ENCODE results near the gene RBSN. TPM values are rescaled to one million over a fixed set of nuclear protein-coding genes. Genes with fewer than 3 reads are reported as not detected.

RBSN gene
- total and polyA plus RNA-seq, 7 donors = 7.2 to 41.3 (median 29.1) TPM

- DNase-seq = no peak
- H3K4me1 ChIP-seq = peaks cover 0 to 49% (median 30%) of the 10 kb centered on the region in 4 donors
- intact Hi-C loops (cut with DNase I) = loop anchor here (1.0 to 10.0 kb wide), 3 partner anchors 151 to 445 kb away; partner anchors contain the start of genes CCDC174, EAF1 and METTL6
Observed at GRCh38 chr3:15099364-15100098, 583 bp upstream of the RBSN start.

DNA sequence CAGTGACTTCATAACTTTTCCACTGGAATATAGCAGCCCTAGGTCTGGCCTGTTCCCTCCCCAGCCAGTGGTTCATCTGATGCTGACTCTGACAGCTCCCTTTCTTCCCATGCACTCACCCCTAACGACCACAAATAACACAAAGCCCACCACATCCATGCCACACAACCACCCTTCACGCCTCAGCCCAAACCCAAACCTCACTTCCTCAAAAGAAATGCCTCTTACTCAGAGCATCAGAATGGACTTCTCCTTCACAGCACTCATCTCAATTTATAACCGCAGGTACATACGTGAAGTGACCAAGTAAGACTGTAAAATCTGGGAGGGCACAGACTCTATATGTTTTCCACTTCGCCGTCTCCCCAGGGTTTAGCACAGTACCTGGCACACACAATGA, 1.1 kb downstream of the RBSN start:
- H3K9me3 ChIP-seq = no peaks in the 10 kb centered on the region
- H3K36me3 ChIP-seq = peaks cover 4 to 36% (median 24%) of the 10 kb centered on the region in 4 donors
- peak overlapping the region in 2 of 4 donors; percentile 88 to 89 for H3K27ac ChIP-seq
- intact Hi-C loops (cut with DNase I) = loop anchor here (5.0 to 10.0 kb wide), 2 partner anchors 329 to 443 kb away; partner anchors contain the start of genes CCDC174, EAF1 and METTL6
- peaks cover 0 to 44% (median 25%) of the 10 kb centered on the region in 4 donors for H3K4me1 ChIP-seq
- H3K4me3 ChIP-seq = peak overlapping the region; percentile 72 to 84 (median 78)
- no peak for DNase-seq
- no peak for TF ChIP-seq POLR2AphosphoS5 (IDR thresholded peaks at IDR 0.05)
- TF ChIP-seq POLR2A (IDR thresholded peaks at IDR 0.05) = no peak
- TF ChIP-seq, protein P1, sequence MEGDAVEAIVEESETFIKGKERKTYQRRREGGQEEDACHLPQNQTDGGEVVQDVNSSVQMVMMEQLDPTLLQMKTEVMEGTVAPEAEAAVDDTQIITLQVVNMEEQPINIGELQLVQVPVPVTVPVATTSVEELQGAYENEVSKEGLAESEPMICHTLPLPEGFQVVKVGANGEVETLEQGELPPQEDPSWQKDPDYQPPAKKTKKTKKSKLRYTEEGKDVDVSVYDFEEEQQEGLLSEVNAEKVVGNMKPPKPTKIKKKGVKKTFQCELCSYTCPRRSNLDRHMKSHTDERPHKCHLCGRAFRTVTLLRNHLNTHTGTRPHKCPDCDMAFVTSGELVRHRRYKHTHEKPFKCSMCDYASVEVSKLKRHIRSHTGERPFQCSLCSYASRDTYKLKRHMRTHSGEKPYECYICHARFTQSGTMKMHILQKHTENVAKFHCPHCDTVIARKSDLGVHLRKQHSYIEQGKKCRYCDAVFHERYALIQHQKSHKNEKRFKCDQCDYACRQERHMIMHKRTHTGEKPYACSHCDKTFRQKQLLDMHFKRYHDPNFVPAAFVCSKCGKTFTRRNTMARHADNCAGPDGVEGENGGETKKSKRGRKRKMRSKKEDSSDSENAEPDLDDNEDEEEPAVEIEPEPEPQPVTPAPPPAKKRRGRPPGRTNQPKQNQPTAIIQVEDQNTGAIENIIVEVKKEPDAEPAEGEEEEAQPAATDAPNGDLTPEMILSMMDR (IDR thresholded peaks at IDR 0.05) = no peak
- TF ChIP-seq EP300 (IDR thresholded peaks at IDR 0.05) = no peak
- WGBS, 2 donors = 30 to 35% methylated on average over 6 of the region's 6 CpGs
- no peaks in the 10 kb centered on the region for H3K27me3 ChIP-seq

More at GRCh38 chr3:15099364-15100098, 583 bp upstream of the RBSN start:
- H3K27me3 ChIP-seq = no peaks in the 10 kb centered on the region
- peaks cover 4 to 19% (median 17%) of the 10 kb centered on the region in 4 donors for H3K36me3 ChIP-seq
- no peaks in the 10 kb centered on the region for H3K9me3 ChIP-seq
- 19 to 20% methylated on average over 19 of the region's 19 CpGs for WGBS, 2 donors
- TF ChIP-seq POLR2AphosphoS5 (IDR thresholded peaks at IDR 0.05) (no peak), EP300 (IDR thresholded peaks at IDR 0.05) (no peak), POLR2A (IDR thresholded peaks at IDR 0.05) (no peak)
- TF ChIP-seq, protein P1 (IDR thresholded peaks at IDR 0.05) = no peak
- peak overlapping the region; percentile 84 to 89 (median 86) for H3K27ac ChIP-seq
- peak overlapping the region; percentile 72 to 84 (median 78) for H3K4me3 ChIP-seq

- no peak for DNase-seq
- Histone ChIP-seq H3K9me3 (no peaks in the 10 kb centered on the region), H3K27ac (no peak overlapping the region), H3K27me3 (no peaks in the 10 kb centered on the region), H3K36me3 (peaks cover 4 to 52% (median 24%) of the 10 kb centered on the region in 4 donors), H3K4me3 (no peak overlapping the region), H3K4me1 (peaks cover 0 to 29% (median 18%) of the 10 kb centered on the region in 4 donors)
- TF ChIP-seq POLR2A (IDR thresholded peaks at IDR 0.05) = no peak
- TF ChIP-seq, protein P1 (IDR thresholded peaks at IDR 0.05) = no peak
- 80 to 89% methylated on average over 3 of the region's 3 CpGs for WGBS, 2 donors
- intact Hi-C loops (cut with DNase I) = loop anchor here (5.0 to 10.0 kb wide), 2 partner anchors 331 to 441 kb away; partner anchors contain the start of genes CCDC174, EAF1 and METTL6
Observed at GRCh38 chr3:15096046-15096445, 2.9 kb downstream of the RBSN start.

DNA sequence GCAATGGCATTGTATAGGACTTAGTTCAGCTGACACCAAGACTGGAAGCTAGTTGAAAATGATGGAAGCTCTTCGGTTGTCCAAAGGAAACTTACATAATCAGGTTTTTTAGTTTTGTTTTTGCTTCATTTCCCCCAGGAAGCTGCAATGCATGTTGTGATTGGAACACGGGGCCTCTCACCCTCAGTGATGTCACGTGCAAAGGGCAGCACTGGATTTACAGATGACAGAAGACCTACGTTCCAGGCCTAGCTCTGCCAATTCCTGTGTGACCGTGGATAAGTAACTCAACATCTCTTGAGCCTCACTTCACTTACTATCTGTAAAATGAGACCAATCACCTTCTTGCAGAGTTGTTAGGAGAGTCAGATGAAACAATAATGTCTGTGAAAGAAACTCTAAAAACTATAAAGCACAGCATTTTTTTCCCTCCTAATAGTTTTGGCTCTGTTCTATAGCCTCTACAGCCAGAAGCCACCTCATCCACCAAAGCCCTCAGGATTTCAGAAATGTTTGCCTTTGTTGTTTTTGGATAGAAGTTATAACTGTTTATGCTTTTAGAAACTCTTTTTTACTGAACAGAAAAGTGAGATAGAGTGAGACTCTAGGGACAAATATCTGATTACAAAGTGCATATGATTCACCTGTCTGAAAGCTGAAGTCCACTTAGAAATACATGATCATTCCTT, 4.6 kb downstream of the RBSN start:
- DNase-seq = no peak
- Histone ChIP-seq H3K36me3 (peaks cover 14 to 67% (median 32%) of the 10 kb centered on the region in 4 donors), H3K27me3 (no peaks in the 10 kb centered on the region), H3K9me3 (no peaks in the 10 kb centered on the region), H3K4me1 (peaks cover 0 to 17% (median 12%) of the 10 kb centered on the region in 4 donors), H3K4me3 (no peak overlapping the region), H3K27ac (no peak overlapping the region)
- TF ChIP-seq EP300 (IDR thresholded peaks at IDR 0.05) = no peak
- no peak for TF ChIP-seq POLR2A (IDR thresholded peaks at IDR 0.05)
- no peak for TF ChIP-seq POLR2AphosphoS5 (IDR thresholded peaks at IDR 0.05)
- TF ChIP-seq, protein P1 (IDR thresholded peaks at IDR 0.05) = no peak
- 88 to 90% methylated on average over 5 of the region's 5 CpGs for WGBS, 2 donors
- intact Hi-C loops (cut with DNase I) = loop anchor here (10.0 kb wide), 1 partner anchor 440 kb away; the partner anchor contains the start of gene CCDC174

Data from sigmoid colon (tissue), 7 donors.